GM18508 (cell line): ENCODE results near the gene BDH2.

Experiments used
- ATAC-seq: cut with Tn5 transposase; IDR thresholded peaks from one replicate; pipeline ENCODE4 v1.9.1; 2021; ENCODE audit warnings: moderate number of reproducible peaks; ENCODE audit not compliant: insufficient read depth, unreplicated experiment

Gene BDH2

GRCh38 chr4:103099691-103100392 lies at the start of gene BDH2:
Gene BDH2 (minus strand): TSS chr4:103099834. CDS start chr4:103096254, 3,580 bp downstream.
- peak; percentile 98 for ATAC-seq

- ATAC-seq, result no peak
These were observed 45.3 kb upstream of the BDH2 start for GRCh38 chr4:103144926-103145325.

GRCh38 chr4:103137446-103137827 lies 37.8 kb upstream of the BDH2 start:
- ATAC-seq, result no peak

GRCh38 chr4:103136671-103137445 lies 37.2 kb upstream of the BDH2 start:
- no peak for ATAC-seq

GRCh38 chr4:103129174-103129573 lies 29.5 kb upstream of the BDH2 start:
- ATAC-seq, result no peak

- no peak for ATAC-seq
These were observed 26.5 kb upstream of the BDH2 start for GRCh38 chr4:103126126-103126525.

GRCh38 chr4:103123114-103123513 lies 23.5 kb upstream of the BDH2 start:
- ATAC-seq, result no peak

- no peak for ATAC-seq
These were observed 18.5 kb upstream of the BDH2 start for GRCh38 chr4:103118166-103118565.

- no peak for ATAC-seq
These were observed 12.0 kb upstream of the BDH2 start for GRCh38 chr4:103111598-103111997.

- no peak for ATAC-seq
These were observed 8.9 kb upstream of the BDH2 start for GRCh38 chr4:103108542-103108941.

GRCh38 chr4:103105558-103106356 lies 6.1 kb upstream of the BDH2 start:
- no peak for ATAC-seq

GRCh38 chr4:103104886-103105285 lies 5.3 kb upstream of the BDH2 start:
- no peak for ATAC-seq

- ATAC-seq, result no peak
These were observed 1.1 kb upstream of the BDH2 start for GRCh38 chr4:103100691-103101090.

- no peak for ATAC-seq
These were observed 736 bp downstream of the BDH2 start for GRCh38 chr4:103098756-103099440.

- ATAC-seq, result no peak
These were observed 1.3 kb downstream of the BDH2 start for GRCh38 chr4:103098341-103098740.

GRCh38 chr4:103097112-103097511 lies 2.5 kb downstream of the BDH2 start:
- ATAC-seq, result no peak

- no peak for ATAC-seq
These were observed 4.6 kb downstream of the BDH2 start for GRCh38 chr4:103095080-103095479.

GRCh38 chr4:103092245-103092644 lies 7.4 kb downstream of the BDH2 start:
- no peak for ATAC-seq

GRCh38 chr4:103091601-103092223 lies 7.9 kb downstream of the BDH2 start:
- peak; percentile 65 for ATAC-seq

- ATAC-seq, result no peak
These were observed 10.2 kb downstream of the BDH2 start for GRCh38 chr4:103089481-103089880.
